Right cardiac atrium (tissue), 5 donors: ENCODE measurements around the gene ZNF664. TPM values are rescaled to one million over a fixed set of nuclear protein-coding genes. Genes with fewer than 3 reads are reported as not detected.

Source experiments
- ATAC-seq, 2 donors: fragments of 200-7000 bp; cut with Tn5 transposase; one replicate each; pipeline versions ENCODE4 v1.8.0 to v1.9.1; 2020; ENCODE audit warnings: moderate library complexity in 2 of 2, mild to moderate bottlenecking in 1 of 2
- DNase-seq, 3 donors: peaks; one replicate each; pipeline ENCODE4 v3.0.0-alpha.2; 2020
- H3K27ac ChIP-seq: one replicate; pipeline ENCODE4 v1.5.1; 2013; ENCODE audit warnings: mild to moderate bottlenecking, low read length, control low read depth, moderate library complexity
- H3K27me3 ChIP-seq: one replicate; pipeline ENCODE4 v1.6.1; 2013; ENCODE audit not compliant: control insufficient read depth, insufficient read depth
- H3K4me1 ChIP-seq: one replicate; pipeline ENCODE4 v1.6.1; 2013; ENCODE audit warnings: low read length; ENCODE audit not compliant: control insufficient read depth, insufficient read depth
- H3K4me3 ChIP-seq: one replicate; pipeline ENCODE4 v1.5.1; 2013; ENCODE audit warnings: low read length, control low read depth
- H3K9me3 ChIP-seq: one replicate; pipeline ENCODE4 v1.6.1; 2013; ENCODE audit warnings: low read length; ENCODE audit not compliant: control insufficient read depth
- WGBS: extraction: QIAGEN DNeasy Blood & Tissue Kit; methylation state at CpG from one replicate; pipeline ENCODE4 v1.1.7; 2013; 5-methylcytosine and 5-hydroxymethylcytosine counted together
- intact Hi-C, 4 donors: fragments of 100-400 bp; cut with DNase I; formaldehyde crosslinking; loops; one replicate each; pipeline versions ENCODE4 v1.11.0 to v1.14.0; 2022 to 2023
- polyA plus RNA-seq: library from polyadenylated mRNA; stranded (reverse); fragments of 200-250 nt; gene quantifications from one replicate; pipeline ENCODE4 v1.2.3, GENCODE V29; 2013
- total RNA-seq, 4 donors: library from RNA; stranded (reverse); fragmentation: NEBNext Ultra II Directional; extraction: Animal tissue kit (Norgen Biotek cat#: 25700); gene quantifications; one replicate each; pipeline ENCODE4 v1.2.1, GENCODE V29; 2021
- donor health status: healthy with polysubstance abuse.
- donor health status: DM: no; HTN: yes; CAD: no.
- donor health status: DM: no; HTN: no; CAD: no.
- donor health status: DM: no; HTN: yes; CAD: no; lungs with severe emphysema.
- donor health status: DM: yes; HTN: yes; CAD: no.

The ZNF664 gene
- total and polyA plus RNA-seq, 5 donors: 50.2 to 80.6 (median 76.3) TPM

GRCh38 chr12:123950476-123951349 is 22.3 kb upstream of the ZNF664 start:
- H3K9me3 ChIP-seq: no peaks in the 10 kb centered on the region
- no peak overlapping the region for H3K27ac ChIP-seq
- DNase-seq: no peak
- peak; percentile 10 to 33 for ATAC-seq
- WGBS: 74% methylated on average over 15 of the region's 15 CpGs
- no peaks in the 10 kb centered on the region for H3K27me3 ChIP-seq
- peaks cover 23% of the 10 kb centered on the region for H3K4me1 ChIP-seq
- H3K4me3 ChIP-seq: no peak overlapping the region
- intact Hi-C loops: no loop called here

GRCh38 chr12:123951467-123951866 is 21.5 kb upstream of the ZNF664 start:
- DNase-seq (no peak), ATAC-seq (no peak)
- Histone ChIP-seq H3K27me3 (no peaks in the 10 kb centered on the region), H3K27ac (no peak overlapping the region), H3K4me1 (peaks cover 23% of the 10 kb centered on the region), H3K4me3 (no peak overlapping the region), H3K9me3 (no peaks in the 10 kb centered on the region)
- intact Hi-C loops: no loop called here
- 75% methylated on average over 4 of the region's 4 CpGs for WGBS

GRCh38 chr12:123952037-123952436 is 21.0 kb upstream of the ZNF664 start:
- intact Hi-C loops: no loop called here
- ATAC-seq (no peak), DNase-seq (no peak)
- Histone ChIP-seq H3K9me3 (no peaks in the 10 kb centered on the region), H3K27me3 (no peaks in the 10 kb centered on the region), H3K4me3 (no peak overlapping the region), H3K27ac (no peak overlapping the region), H3K4me1 (peaks cover 23% of the 10 kb centered on the region)
- WGBS: 59% methylated on average over 2 of the region's 2 CpGs

- peaks cover 15% of the 10 kb centered on the region for H3K4me1 ChIP-seq
- peak overlapping the region; percentile 86 for H3K27ac ChIP-seq
- WGBS: 79% methylated on average over 10 of the region's 10 CpGs
- no peak overlapping the region for H3K4me3 ChIP-seq
- DNase-seq: no peak
- ATAC-seq: peak; percentile 47 to 58
- H3K27me3 ChIP-seq: no peaks in the 10 kb centered on the region
- intact Hi-C loops: no loop called here
- no peaks in the 10 kb centered on the region for H3K9me3 ChIP-seq
Measured at GRCh38 chr12:123954647-123955350, 18.2 kb upstream of the ZNF664 start.

- no peak overlapping the region for H3K4me3 ChIP-seq
- WGBS: 90% methylated on average over 9 of the region's 9 CpGs
- ATAC-seq (no peak), DNase-seq (no peak)
- peaks cover 2% of the 10 kb centered on the region for H3K4me1 ChIP-seq
- no peaks in the 10 kb centered on the region for H3K27me3 ChIP-seq
- intact Hi-C loops: no loop called here
- H3K9me3 ChIP-seq: no peaks in the 10 kb centered on the region
- H3K27ac ChIP-seq: no peak overlapping the region
Measured at GRCh38 chr12:123956249-123956648, 16.8 kb upstream of the ZNF664 start.

- Histone ChIP-seq H3K27me3 (no peaks in the 10 kb centered on the region), H3K27ac (no peak overlapping the region), H3K4me3 (no peak overlapping the region), H3K9me3 (no peaks in the 10 kb centered on the region), H3K4me1 (peaks cover 4% of the 10 kb centered on the region)
- ATAC-seq (no peak), DNase-seq (no peak)
- intact Hi-C loops: no loop called here
- WGBS: 87% methylated on average over 3 of the region's 3 CpGs
Measured at GRCh38 chr12:123957196-123957595, 15.8 kb upstream of the ZNF664 start.

- DNase-seq: no peak
- ATAC-seq: peak; percentile 59 to 71
- H3K27ac ChIP-seq: peak overlapping the region; percentile 64
- intact Hi-C loops: no loop called here
- 67% methylated on average over 8 of the region's 8 CpGs for WGBS
- no peaks in the 10 kb centered on the region for H3K9me3 ChIP-seq
- H3K4me1 ChIP-seq: peaks cover 4% of the 10 kb centered on the region
- no peaks in the 10 kb centered on the region for H3K27me3 ChIP-seq
- no peak overlapping the region for H3K4me3 ChIP-seq
Measured at GRCh38 chr12:123958462-123958861, 14.6 kb upstream of the ZNF664 start.

GRCh38 chr12:123958876-123959275 is 14.1 kb upstream of the ZNF664 start:
- Histone ChIP-seq H3K4me1 (peaks cover 4% of the 10 kb centered on the region), H3K27me3 (no peaks in the 10 kb centered on the region), H3K9me3 (no peaks in the 10 kb centered on the region), H3K27ac (peak overlapping the region; percentile 64), H3K4me3 (no peak overlapping the region)
- ATAC-seq (no peak), DNase-seq (no peak)
- intact Hi-C loops: no loop called here
- WGBS: 79% methylated on average over 9 of the region's 9 CpGs

- ATAC-seq: no peak
- H3K27ac ChIP-seq: no peak overlapping the region
- H3K4me1 ChIP-seq: peaks cover 4% of the 10 kb centered on the region
- intact Hi-C loops: no loop called here
- no peaks in the 10 kb centered on the region for H3K9me3 ChIP-seq
- 86% methylated on average over 9 of the region's 9 CpGs for WGBS
- no peak for DNase-seq
- no peak overlapping the region for H3K4me3 ChIP-seq
- no peaks in the 10 kb centered on the region for H3K27me3 ChIP-seq
Measured at GRCh38 chr12:123960029-123960735, 12.8 kb upstream of the ZNF664 start.

GRCh38 chr12:123960856-123961255 is 12.2 kb upstream of the ZNF664 start:
- Histone ChIP-seq H3K9me3 (no peaks in the 10 kb centered on the region), H3K4me3 (no peak overlapping the region), H3K4me1 (peaks cover 4% of the 10 kb centered on the region), H3K27ac (no peak overlapping the region), H3K27me3 (no peaks in the 10 kb centered on the region)
- ATAC-seq: no peak
- 88% methylated on average over 4 of the region's 4 CpGs for WGBS
- intact Hi-C loops: no loop called here
- DNase-seq: no peak
